ENCODE results near the gene WDR11.
A peak's percentile ranks its signal among the peaks of the same experiment; 100 is the strongest.

Gene WDR11, protein sequence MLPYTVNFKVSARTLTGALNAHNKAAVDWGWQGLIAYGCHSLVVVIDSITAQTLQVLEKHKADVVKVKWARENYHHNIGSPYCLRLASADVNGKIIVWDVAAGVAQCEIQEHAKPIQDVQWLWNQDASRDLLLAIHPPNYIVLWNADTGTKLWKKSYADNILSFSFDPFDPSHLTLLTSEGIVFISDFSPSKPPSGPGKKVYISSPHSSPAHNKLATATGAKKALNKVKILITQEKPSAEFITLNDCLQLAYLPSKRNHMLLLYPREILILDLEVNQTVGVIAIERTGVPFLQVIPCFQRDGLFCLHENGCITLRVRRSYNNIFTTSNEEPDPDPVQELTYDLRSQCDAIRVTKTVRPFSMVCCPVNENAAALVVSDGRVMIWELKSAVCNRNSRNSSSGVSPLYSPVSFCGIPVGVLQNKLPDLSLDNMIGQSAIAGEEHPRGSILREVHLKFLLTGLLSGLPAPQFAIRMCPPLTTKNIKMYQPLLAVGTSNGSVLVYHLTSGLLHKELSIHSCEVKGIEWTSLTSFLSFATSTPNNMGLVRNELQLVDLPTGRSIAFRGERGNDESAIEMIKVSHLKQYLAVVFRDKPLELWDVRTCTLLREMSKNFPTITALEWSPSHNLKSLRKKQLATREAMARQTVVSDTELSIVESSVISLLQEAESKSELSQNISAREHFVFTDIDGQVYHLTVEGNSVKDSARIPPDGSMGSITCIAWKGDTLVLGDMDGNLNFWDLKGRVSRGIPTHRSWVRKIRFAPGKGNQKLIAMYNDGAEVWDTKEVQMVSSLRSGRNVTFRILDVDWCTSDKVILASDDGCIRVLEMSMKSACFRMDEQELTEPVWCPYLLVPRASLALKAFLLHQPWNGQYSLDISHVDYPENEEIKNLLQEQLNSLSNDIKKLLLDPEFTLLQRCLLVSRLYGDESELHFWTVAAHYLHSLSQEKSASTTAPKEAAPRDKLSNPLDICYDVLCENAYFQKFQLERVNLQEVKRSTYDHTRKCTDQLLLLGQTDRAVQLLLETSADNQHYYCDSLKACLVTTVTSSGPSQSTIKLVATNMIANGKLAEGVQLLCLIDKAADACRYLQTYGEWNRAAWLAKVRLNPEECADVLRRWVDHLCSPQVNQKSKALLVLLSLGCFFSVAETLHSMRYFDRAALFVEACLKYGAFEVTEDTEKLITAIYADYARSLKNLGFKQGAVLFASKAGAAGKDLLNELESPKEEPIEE

GRCh38 chr10:120850911-120851865, at the start of gene WDR11:
WDR11 (plus strand) TSS chr10:120851362; CDS start chr10:120851421, 59 bp downstream.
- peak; percentile 42 to 82 for DNase-seq

DNA sequence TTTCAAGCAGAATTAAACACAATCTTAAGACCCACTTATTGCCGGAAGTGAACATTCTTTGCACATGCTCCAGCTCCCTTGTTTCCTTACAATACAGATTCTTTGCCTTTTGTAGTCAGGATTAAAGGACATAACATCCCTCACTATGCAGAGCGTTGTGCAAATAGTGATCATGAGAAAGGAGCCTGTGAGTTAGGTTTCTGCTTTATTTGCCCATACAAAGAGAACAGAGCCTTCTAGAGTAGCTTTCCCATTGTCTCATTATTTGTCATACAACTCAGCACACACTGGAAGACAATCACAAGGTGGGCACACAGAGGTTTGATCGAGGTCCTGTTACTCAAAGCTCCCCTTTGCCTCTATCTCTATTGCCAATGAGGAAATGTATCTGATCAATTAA, 48.2 kb upstream of the WDR11 start:
- no peak for DNase-seq

DNA sequence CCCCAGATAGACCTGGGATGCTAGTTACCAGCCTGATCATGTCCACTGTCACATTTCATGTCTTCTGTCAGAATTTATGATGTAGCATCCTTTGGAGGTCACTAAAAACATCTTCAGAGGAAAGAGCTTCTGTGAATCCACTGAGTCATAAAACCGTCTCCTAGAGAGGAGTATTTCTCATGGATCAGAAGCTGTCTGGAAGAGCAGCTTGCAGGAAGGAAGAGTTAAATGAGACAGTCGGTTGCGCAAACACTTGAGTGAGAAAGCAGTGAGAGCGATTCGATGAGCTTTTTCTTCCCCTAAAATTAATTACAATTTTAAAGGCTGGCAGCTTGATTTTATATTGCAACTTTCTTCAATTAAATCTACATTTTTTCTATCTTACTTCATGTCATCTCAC, 47.2 kb upstream of the WDR11 start:
- no peak for DNase-seq

GRCh38 chr10:120805014-120805812, 45.9 kb upstream of the WDR11 start:
- no peak for DNase-seq

DNA sequence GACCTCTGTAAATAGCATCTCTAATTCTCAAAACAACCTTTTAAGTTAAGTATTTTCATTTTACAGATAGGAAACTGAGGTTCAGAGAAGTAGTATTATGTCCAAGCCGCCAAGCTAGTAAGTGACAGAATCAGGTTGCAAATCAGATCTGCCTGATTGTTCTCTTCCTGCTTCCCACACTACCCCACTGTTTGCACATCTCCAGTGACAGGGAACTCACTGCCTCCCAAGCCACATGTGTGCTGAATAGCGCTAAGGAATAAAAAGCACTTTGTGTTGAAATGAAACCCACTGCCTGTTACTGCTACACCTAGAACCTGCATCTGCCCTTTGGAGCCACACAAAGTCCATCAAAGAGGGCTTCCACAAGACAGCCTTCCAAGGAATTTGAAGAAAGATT, 45.1 kb upstream of the WDR11 start:
- DNase-seq, result no peak

- DNase-seq, result peak; percentile 1 to 21
These were observed 40.9 kb upstream of the WDR11 start for GRCh38 chr10:120810298-120810697.

GRCh38 chr10:120813085-120813484, 38.1 kb upstream of the WDR11 start:
- no peak for DNase-seq

GRCh38 chr10:120818301-120818700, 32.9 kb upstream of the WDR11 start:
- DNase-seq, result no peak

DNA sequence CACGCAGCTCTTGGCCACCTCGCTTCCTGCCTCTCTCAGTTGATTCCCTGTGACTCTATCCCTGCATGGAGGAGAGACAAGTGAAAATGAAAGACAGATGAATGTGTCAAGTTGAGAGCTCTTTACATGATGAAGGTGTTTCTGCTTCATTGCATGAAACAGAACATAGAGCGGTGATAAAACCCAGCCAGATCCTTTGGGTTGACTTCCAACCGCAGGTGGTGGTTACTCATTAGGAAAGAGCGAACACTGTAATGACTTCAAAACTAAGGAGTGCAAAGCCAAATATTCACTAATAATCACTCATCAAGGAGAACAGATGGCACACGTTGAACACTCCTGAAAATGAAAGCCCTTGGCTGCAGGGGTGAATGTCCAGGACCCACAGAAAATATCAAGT, 31.8 kb upstream of the WDR11 start:
- peak in 1 of 2 experiments; percentile 46 for DNase-seq

DNA sequence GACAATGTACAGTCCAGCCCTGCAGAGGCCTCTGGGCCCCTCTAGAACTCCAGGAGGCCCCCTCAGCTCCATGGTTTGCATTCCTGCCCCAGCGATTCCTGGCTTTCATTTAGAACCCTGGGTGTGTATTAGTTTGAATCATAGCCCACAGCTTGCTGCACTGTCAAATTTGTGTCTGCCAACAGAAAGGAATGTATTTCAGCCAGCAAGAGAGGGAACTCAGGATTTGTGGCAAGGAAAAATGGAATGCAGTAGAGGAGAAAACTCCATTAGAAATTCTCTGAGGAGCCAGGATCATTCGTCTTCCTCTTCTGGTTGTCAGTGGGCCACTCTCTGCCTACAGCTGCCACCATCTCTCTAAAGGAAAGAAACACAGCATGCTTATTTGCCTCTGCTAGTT, 27.9 kb upstream of the WDR11 start:
- DNase-seq, result no peak

DNA sequence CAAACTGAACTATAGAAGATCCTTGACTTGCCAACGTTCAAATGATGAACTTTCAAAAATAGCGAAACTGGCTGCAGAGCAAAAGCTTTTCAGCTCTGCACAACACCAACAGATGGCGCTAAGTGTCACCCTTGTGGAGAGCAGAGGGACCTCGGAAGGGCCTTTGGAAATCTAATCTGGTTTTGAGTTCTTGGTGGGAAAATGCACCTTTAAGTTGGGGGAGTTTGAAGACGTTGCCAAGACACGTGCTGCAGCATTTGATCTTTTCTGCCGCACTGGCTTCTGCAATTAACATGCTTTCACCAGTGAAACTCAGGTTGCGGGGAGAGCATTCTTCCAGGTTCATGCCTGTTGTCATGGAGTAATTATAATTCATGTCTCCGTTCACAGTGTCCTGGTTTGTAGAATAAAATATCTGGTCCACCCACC, 26.3 kb upstream of the WDR11 start:
- peak; percentile 2 to 27 for DNase-seq

GRCh38 chr10:120825878-120826769, 25.0 kb upstream of the WDR11 start:
- no peak for DNase-seq

GRCh38 chr10:120827251-120827875, 23.8 kb upstream of the WDR11 start:
- DNase-seq, result no peak

GRCh38 chr10:120828763-120829319, 22.3 kb upstream of the WDR11 start:
- no peak for DNase-seq

GRCh38 chr10:120832106-120832505, 19.1 kb upstream of the WDR11 start:
- DNase-seq, result no peak

GRCh38 chr10:120833222-120833928, 17.8 kb upstream of the WDR11 start:
- no peak for DNase-seq

GRCh38 chr10:120835603-120836002, 15.6 kb upstream of the WDR11 start:
- no peak for DNase-seq

- no peak for DNase-seq
These were observed 12.2 kb upstream of the WDR11 start for GRCh38 chr10:120838941-120839340.
